ENCODE data around the gene GATAD2A.

The GATAD2A gene

GRCh38 chr19:19429361-19429760 lies 23.9 kb downstream of the GATAD2A start:
- no peak for DNase-seq (ENCODE audit: low read depth)
- no peak overlapping the region for H3K4me3 ChIP-seq (ENCODE audit: low read depth, low read length)
- no peak for TF ChIP-seq CTCF (IDR thresholded peaks at IDR 0.05; ENCODE audit: control insufficient read depth, extremely low read depth, insufficient read depth)

GRCh38 chr19:19432732-19433131 lies 27.3 kb downstream of the GATAD2A start:
- no peak overlapping the region for H3K4me3 ChIP-seq (ENCODE audit: low read depth, low read length)
- DNase-seq (ENCODE audit: low read depth): no peak
- no peak for TF ChIP-seq CTCF (IDR thresholded peaks at IDR 0.05; ENCODE audit: control insufficient read depth, extremely low read depth, insufficient read depth)

GRCh38 chr19:19433666-19434213 lies 28.3 kb downstream of the GATAD2A start:
- TF ChIP-seq CTCF (IDR thresholded peaks at IDR 0.05; ENCODE audit: control insufficient read depth, extremely low read depth, insufficient read depth): no peak
- no peak overlapping the region for H3K4me3 ChIP-seq (ENCODE audit: low read depth, low read length)
- DNase-seq (ENCODE audit: low read depth): no peak

- no peak for TF ChIP-seq CTCF (IDR thresholded peaks at IDR 0.05; ENCODE audit: control insufficient read depth, extremely low read depth, insufficient read depth)
- no peak overlapping the region for H3K4me3 ChIP-seq (ENCODE audit: low read depth, low read length)
- DNase-seq (ENCODE audit: low read depth): no peak
Measured at GRCh38 chr19:19434483-19435045, 29.1 kb downstream of the GATAD2A start.

GRCh38 chr19:19436137-19436691 lies 30.7 kb downstream of the GATAD2A start:
- no peak for DNase-seq (ENCODE audit: low read depth)
- TF ChIP-seq CTCF (IDR thresholded peaks at IDR 0.05; ENCODE audit: control insufficient read depth, extremely low read depth, insufficient read depth): no peak
- H3K4me3 ChIP-seq (ENCODE audit: low read depth, low read length): no peak overlapping the region

GRCh38 chr19:19438366-19439175 lies 33.1 kb downstream of the GATAD2A start:
- no peak overlapping the region for H3K4me3 ChIP-seq (ENCODE audit: low read depth, low read length)
- no peak for TF ChIP-seq CTCF (IDR thresholded peaks at IDR 0.05; ENCODE audit: control insufficient read depth, extremely low read depth, insufficient read depth)
- no peak for DNase-seq (ENCODE audit: low read depth)

All from LNCaP clone FGC (cell line).